ENCODE measurements around the gene TENM3.

DNA sequence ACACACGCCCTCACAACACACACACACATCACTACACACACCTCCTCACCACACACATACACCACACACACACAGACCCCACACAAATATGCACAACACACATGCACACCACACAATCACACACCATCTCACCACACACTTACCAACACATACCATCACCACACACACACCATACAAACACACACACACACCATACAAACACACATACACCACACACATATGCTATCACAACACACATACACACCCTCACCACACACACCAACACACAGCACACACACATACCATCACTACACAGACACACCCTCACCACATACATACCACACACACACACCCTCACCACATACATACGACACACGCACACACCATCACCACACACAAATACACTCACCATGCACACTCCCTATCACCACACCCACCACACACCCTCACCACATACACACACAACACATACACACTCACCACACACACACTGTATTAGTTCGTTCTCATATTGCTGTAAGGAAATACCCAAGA is 567.0 kb downstream of the TENM3 start:
- TF ChIP-seq, protein P1, sequence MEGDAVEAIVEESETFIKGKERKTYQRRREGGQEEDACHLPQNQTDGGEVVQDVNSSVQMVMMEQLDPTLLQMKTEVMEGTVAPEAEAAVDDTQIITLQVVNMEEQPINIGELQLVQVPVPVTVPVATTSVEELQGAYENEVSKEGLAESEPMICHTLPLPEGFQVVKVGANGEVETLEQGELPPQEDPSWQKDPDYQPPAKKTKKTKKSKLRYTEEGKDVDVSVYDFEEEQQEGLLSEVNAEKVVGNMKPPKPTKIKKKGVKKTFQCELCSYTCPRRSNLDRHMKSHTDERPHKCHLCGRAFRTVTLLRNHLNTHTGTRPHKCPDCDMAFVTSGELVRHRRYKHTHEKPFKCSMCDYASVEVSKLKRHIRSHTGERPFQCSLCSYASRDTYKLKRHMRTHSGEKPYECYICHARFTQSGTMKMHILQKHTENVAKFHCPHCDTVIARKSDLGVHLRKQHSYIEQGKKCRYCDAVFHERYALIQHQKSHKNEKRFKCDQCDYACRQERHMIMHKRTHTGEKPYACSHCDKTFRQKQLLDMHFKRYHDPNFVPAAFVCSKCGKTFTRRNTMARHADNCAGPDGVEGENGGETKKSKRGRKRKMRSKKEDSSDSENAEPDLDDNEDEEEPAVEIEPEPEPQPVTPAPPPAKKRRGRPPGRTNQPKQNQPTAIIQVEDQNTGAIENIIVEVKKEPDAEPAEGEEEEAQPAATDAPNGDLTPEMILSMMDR (IDR thresholded peaks at IDR 0.05), result no peak
- TF ChIP-seq POLR2A (IDR thresholded peaks at IDR 0.05), result no peak

Measured in testis (tissue), 2 donors.